ENCODE results near the gene TP53BP2.
"Not testable (repeated sequence)": the region's sequence is repeated elsewhere in the genome, so short reads cannot be mapped to it uniquely, and the experiment has no call there.

The TP53BP2 gene

DNA sequence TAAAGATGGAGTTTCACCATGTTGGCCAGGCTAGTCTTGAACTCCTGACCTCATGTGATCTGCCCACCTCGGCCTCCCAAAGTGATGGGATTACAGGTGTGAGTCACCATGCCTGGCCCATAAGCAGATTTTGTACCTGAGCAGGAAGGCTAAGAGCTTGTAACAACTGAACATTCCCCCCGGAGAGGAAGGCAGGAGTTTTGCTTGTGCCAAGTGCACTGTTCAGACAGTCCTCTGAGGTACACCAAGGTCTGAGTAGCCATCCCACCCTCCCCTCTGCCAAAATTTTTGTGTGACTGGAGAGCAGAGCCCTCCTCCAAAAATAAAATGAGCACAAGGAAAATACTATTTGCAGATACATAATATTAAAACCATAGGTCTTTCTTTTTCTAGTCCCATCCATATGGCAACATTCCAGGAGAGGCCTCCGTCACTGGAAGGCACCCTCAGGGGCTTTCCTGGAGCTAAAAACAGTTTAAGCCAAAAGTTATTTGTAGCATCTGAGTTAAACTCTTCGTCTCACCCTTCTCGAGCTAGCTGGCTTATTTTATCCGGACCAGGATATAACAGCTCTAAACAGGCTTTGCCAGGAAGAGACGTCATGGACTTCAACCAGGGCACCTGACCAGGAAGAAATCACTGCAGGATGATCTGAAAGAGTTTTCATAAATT is 106.2 kb downstream of the TP53BP2 start:
- DNase-seq, result peak; percentile 43

DNA sequence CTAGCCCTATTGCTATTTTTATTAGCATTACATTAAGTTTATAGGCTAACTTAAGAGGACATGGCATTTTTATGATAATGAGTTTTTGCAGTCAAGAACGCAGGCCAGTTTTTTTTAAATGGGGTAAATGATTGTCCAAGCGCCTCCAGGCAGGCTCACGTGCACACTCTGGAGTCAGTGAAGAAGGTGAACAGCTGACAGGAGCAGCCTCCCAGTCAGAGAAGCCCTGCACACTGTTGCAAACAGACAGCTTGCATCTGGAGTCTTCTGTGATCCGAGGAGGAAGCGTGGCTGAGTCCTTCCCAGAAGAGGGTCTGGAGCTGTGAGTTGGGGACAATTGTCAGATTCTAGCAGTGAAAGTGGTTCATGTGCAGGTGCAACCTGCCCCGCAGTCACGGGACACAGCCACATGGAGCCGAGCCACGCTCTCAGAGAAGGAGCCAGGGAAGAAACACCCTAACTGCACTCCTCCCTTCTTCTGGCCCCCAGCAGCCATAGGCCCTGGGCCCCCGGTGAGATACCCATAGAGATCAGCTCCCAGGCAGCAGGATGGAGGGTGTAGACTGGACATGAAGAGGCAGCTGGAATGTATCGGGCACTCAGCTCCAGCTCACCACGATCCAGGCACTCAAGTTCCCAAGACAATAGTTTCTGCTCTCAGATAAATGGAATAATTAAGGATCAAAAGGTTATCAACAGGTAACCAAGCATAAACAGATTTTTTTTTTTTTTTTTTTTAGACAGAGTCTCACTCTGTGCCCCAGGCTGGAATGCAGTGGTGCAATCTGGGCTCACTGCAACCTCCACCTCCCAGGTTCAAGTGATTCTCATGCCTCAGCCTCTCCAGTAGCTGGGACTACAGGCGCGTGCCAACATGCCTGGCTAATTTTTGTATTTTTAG is 107.0 kb downstream of the TP53BP2 start:
- DNase-seq, result no peak

DNA sequence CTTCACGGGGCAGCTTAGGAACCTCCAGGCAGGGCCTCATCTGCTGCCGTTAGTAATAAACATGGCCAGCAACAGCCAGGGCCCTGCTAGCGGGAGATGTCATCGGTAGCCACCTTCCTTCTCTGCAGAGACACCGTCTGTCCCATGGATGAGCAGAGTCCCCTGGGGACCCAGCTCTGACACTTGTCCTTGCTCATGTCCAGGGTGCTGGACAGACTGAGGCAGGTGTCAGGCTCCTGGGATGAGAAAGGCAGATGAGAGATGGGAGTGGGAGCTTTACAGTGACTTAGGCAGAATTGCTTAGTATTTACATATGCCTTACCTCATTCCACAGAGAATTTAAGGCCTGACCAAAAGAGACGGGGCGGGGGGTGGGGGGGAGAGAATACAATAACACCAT is 108.4 kb downstream of the TP53BP2 start:
- DNase-seq, result no peak

DNA sequence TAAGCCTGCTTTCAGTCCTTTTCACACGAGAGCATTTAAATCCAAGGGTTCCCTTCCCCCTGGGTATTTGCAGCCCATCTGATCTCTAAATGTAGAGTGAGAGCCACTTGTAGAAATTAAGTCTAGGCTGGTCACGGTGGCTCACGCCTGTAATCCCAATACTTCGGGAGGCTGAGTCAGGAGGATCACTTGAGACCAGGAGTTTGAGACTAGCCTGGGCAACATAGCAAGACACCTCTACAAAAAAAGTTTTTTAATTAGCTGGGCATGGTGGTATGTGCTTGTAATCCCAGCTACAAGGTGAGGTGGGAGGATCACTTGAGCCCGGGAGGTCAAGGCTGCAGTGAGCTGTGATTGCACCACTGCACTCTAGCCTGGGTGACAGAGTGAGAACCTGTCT is 109.1 kb downstream of the TP53BP2 start:
- not testable (repeated sequence) for DNase-seq

DNA sequence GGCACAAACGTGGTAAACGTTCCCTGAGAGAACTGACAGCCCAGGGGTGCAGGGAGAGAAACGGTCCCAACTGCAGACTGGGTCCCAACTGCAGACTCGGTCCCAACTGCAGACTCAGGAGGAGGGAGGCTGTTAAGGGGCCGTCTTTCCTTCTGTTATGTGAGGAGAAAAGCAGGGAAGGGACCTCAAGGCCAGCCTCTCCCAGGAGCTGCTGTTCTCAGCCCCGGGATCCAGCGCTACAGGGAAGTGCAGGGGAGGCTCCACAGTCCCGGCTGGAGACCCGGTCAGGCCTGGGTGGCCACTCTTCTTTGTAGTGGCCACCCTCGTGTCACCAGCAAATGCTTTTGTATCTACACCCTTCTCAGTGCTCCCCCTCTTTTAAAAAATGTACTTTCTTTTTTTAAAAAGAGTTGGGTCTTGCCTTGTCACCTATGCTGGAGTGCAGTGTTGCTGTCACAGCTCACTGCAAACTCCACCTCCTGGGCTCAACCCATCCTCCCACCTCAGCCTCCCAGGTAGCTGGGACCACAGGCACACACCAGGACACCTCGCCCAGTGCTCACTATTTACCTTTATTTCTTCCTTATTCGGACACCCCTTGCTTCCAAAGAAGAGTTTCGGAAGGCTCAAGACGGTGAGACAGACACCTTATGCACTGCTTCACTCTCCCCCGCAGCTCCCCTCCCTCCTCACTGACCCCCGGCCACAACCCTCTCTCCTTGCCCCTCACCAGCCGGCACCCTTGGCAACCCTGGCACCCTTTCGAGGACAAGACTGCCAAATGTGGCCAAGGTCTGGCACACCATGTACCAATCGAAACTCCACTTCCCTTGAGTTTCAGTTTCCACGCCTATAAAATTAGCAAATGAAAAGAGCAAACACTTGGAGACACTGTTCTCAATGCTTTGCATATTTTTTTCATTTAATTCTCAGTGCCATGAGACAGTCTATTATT is 111.6 kb downstream of the TP53BP2 start:
- DNase-seq, result no peak

DNA sequence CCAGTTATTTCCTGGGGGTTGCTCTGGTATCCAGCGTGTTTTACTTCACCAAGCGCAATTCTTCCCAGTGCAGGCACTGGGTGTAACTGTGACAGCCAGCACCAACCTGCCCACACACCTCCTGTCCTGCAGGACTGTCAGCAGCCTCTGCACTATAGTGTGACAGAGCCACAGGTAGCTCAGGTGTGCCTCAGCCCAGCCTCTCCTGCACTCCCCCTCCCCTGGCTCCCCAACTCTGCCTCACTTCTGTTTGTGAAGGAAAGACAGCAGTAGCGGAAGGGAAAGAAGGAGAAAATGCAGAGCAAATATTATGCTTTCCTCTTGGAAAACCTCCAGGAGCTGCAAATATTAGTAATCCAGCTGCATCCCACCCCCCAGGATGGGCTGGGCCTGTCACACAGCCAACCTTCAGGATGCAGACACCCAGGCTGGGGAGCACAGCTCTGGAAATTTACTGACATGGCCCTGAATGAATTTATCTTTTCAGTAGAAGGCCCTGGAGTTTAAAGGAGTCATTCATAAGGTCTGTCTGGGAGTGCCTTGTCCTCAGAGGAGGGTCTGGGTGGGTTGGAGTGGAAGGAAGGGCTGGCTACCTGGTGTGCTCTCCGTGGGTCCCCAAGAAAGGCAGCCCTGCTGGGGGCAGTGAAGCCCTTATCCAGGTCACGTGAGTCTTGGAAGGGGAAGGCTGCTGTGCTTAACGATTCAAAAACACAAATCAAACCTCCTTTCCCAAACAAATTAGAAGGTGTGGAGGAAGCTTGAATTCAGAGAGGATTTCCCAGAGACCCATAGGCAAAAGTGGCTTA is 112.6 kb downstream of the TP53BP2 start:
- DNase-seq, result no peak

DNA sequence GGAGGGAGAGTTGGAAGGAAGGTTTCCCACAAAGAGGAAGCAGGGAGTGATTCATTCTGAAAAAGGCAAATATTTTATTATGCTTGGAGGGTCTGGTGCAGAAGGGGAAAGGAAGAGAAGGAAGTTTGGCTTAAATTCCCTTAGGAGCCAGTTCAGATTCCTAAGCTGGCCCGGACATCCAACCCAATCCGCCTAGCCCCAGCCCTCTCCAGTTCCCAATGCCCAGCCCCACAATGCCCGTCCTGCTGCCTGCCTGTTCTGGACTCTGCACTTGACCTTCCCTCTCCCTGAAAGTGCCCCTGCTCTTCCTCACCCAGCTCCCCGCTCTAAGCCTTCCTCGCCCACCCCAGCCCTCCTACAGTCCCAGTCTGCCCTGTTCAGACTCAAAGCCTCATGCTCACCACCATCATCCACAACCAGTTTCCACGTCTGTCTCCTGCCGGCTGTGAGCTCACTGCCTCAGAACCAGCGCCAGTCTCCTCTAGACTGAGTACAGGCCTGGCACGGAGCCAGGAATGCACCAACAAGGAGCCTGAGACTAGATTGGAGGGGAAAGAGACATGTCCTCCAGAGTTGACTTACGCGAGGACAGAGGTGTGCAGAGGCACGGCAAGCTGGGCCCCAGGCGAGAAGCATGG is 114.5 kb downstream of the TP53BP2 start:
- peak; percentile 72 for DNase-seq

DNA sequence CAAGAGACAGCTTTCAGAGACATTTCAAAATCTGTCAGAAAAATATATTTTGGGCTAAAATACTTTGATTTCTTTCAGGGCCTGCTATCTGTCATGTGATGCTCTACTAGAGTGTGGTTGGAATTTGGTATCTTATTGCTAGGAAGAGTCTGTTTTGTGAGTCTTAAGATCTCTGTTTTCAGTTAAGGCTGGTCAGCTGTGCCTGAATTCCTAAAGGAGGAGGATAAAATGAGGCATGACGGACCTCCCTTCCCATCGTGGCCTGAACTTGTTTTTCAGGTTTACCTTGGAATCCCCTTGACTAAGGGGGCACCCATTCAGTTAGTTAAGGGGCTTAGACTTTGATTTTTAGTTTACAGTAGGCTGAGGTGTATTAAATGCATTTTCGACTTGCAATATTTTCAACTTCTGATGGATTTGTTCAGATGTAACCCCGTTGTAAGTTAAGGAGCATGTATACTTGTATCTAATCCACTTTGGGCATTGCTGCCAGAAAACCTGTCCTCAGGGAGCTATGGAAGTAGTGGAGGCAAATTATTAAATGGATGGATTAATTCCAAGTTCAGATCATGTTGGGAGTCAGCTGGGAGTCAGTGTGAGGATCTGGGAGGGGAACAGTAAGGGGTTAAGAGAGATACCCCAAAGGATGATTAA is 115.1 kb downstream of the TP53BP2 start:
- DNase-seq, result no peak

DNA sequence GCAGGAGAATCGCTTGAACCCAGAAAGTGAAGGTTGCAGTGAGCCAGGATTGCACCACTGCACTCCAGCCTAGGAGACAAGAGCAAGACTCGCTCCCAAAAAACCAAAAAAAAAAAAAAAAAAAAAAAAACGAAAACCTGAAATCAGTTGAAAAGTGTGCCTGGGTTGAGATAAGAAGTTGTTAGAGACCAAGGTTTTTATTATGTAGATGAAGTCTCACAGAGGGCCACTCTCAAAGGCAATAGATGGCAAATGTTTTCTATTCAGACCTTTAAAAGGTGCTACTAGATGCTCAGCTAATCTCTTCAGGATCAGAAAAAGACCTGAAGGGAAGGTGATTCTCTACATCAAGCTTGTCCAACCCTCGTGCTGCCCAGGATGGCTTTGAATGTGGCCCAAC is 115.8 kb downstream of the TP53BP2 start:
- DNase-seq, result no peak

Measured in EL (cell line).